HG02852 (cell line): ENCODE measurements around the gene DCST2.
A peak's percentile ranks its signal among the peaks of the same experiment; 100 is the strongest.

Source experiments
- ATAC-seq: cut with Tn5 transposase; IDR thresholded peaks from one replicate; pipeline ENCODE4 v1.9.1; 2021; ENCODE audit warnings: mild to moderate bottlenecking, moderate library complexity; ENCODE audit not compliant: unreplicated experiment

Gene DCST2

GRCh38 chr1:155030243-155030795 is 3.3 kb downstream of the DCST2 start:
- no peak for ATAC-seq

GRCh38 chr1:155029513-155030242 is 3.9 kb downstream of the DCST2 start:
- no peak for ATAC-seq

- ATAC-seq = no peak
These were observed 7.0 kb downstream of the DCST2 start for GRCh38 chr1:155026588-155026987.

- ATAC-seq = no peak
These were observed 7.4 kb downstream of the DCST2 start for GRCh38 chr1:155026154-155026553.

GRCh38 chr1:155024315-155024714 is 9.3 kb downstream of the DCST2 start:
- no peak for ATAC-seq

GRCh38 chr1:155023627-155024026 is 10.0 kb downstream of the DCST2 start:
- ATAC-seq = no peak

GRCh38 chr1:155022927-155023236 is 10.7 kb downstream of the DCST2 start:
- no peak for ATAC-seq

GRCh38 chr1:155022136-155022926 is 11.2 kb downstream of the DCST2 start:
- ATAC-seq = no peak

GRCh38 chr1:155019377-155020245 is 14.0 kb downstream of the DCST2 start:
- ATAC-seq = no peak

GRCh38 chr1:155018617-155019348 is 14.8 kb downstream of the DCST2 start:
- ATAC-seq = no peak

GRCh38 chr1:155017946-155018316 is 15.7 kb downstream of the DCST2 start:
- peak; percentile 20 for ATAC-seq

GRCh38 chr1:155017041-155017945 is 16.3 kb downstream of the DCST2 start:
- peak; percentile 70 for ATAC-seq

- no peak for ATAC-seq
These were observed 17.2 kb downstream of the DCST2 start for GRCh38 chr1:155016231-155016831.

- ATAC-seq = no peak
These were observed 17.9 kb downstream of the DCST2 start for GRCh38 chr1:155015527-155016230.

- ATAC-seq = no peak
These were observed 18.7 kb downstream of the DCST2 start for GRCh38 chr1:155014709-155015508.

- ATAC-seq = no peak
These were observed 19.9 kb downstream of the DCST2 start for GRCh38 chr1:155013632-155014031.

- ATAC-seq = no peak
These were observed 20.6 kb downstream of the DCST2 start for GRCh38 chr1:155012776-155013602.
